Stimulated activated CD4-positive, alpha-beta T cell treated with anti-CD3 and anti-CD28 coated beads, Interleukin-2, amount 100 ng/mL, for 4 hours (primary cell): ENCODE data around the gene WLS.

Experiments
- DNase-seq: peaks from one replicate; pipeline ENCODE4 v3.0.0-alpha.2; 2020; ENCODE audit warnings: low read depth

The WLS gene

DNA sequence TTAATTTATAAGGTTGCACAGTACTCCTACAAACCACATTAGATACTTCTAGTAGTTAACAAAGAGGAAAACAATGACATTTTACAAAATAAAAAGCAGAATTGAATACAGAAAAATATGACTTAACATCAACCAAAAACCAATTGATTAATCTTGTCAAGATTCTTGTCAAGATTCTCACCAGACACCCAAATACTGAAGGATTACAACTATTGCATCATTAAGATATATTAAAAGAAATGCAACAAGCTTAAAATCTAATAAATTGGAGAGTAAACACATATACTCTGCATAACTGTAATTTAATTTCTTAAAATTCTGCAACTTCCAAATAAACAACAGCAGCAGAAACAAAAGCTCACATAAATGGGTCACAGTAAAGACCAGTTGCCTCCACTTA, 4.7 kb downstream of the WLS start:
- DNase-seq = no peak

DNA sequence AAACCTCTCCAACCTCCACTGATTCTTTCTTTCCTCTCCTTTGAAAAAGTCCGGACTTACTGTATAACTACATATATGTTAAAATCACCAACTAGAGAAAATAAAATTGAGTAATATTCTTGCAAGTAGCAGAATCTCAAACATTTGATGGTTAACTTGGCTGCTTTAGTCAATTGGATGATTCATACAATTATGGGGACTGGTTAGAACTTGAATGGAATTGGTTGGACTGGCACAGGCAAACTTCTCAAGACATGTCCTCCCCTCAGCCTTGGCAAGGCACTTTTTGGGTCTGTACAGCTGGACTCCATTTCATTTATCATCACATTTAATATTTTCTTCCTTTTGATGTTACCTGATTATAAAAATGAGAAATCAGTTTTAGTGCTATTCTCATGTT, 6.5 kb downstream of the WLS start:
- no peak for DNase-seq

DNA sequence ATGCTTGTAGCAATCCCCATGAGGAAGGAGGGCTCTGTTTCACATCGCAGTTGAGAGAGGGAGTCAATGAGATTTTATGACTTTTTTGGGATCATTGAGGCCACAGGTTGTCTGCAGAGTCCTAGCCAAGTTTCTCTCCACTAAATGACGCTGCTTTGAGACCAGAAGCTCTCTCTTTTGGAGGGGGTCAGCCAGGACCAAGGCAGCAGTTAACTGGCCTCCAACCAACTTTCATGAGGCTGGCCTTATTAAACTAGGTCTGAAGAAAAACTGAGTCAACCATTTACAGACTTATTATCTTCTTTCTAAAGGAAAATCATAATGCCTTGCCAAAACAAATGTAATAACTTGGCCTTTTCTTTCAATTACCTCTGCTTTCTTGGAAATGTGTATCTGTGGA, 8.6 kb downstream of the WLS start:
- DNase-seq = no peak

DNA sequence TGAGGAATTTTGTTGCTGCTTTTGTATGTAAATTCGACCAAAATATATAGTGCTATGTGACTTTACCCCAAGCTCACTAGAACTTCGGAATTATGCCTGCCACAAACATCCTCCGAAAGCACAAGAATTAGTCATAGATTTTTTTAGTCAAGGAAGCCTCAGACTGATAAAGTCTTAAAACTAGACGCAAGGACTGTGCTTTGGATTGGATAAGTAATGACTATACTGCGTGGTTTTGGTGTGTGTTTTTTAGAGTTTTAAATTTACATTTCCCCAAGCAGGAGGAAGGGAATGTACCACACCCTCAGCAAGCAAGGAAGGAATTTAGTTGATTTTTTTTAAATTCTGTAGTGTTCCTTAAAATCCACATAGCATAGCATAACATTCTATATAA, 10.3 kb downstream of the WLS start:
- DNase-seq = no peak

DNA sequence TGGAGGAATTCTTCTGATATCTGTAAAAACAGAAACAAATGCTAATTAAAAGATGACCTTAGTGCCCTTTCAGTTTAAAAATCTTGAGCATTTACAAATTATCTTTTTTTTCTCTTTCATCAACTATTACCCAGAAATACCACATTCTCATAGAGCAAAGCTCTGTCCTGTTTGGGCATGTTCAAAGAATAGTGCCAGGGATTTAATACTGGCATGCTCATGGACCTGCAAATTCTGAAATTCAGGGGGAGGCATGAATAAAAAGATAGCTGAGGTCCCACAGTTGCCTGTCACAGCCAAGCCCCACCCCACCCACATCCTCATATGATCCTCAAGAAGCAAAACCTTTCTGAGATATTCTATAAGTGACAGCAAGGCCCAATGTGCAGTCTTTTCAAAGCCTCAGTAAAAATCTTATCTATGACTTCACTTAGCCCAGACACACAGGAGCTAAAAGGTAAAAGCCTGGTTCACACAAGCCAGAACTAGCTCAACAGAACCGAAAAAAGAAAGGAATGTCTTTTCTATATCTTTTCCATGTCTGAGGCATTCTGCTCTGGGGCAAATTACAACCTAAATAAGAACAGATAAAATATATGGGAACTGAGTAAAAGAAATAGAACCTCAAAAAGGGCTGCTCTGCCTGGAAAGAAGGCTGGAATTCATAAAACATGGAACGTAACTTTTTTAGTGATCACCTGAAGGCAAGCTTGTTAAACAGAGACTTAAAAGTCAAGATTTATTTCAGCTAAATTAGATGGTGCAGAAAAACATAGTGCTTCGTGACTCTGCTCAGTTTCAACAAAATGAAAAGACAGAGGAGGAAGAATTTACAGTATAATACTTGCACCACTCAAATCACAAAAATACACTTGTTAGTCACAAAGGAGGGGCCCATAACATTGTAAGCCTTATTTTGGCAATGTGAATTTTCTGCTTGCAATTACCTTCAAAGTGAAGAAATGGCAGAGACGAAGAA, 11.0 kb downstream of the WLS start:
- DNase-seq = no peak

DNA sequence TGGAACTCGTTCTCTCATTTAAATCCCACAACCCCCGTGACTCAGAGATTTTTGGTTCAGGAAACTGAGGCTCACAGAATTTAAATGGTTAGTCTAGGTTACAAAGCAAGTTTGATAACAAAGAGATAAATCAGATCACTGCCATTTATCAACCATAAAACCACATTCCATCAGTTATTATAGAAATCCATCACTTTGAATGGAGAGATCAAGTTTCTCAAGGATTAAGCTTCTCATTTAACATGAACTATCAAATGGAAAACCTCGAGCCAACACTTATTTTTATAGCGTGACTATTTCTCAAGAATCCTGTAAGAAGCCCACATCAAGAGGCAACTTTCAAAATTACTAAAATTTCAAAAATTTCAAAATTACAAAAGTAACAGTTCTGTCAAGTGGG, 11.9 kb downstream of the WLS start:
- no peak for DNase-seq

DNA sequence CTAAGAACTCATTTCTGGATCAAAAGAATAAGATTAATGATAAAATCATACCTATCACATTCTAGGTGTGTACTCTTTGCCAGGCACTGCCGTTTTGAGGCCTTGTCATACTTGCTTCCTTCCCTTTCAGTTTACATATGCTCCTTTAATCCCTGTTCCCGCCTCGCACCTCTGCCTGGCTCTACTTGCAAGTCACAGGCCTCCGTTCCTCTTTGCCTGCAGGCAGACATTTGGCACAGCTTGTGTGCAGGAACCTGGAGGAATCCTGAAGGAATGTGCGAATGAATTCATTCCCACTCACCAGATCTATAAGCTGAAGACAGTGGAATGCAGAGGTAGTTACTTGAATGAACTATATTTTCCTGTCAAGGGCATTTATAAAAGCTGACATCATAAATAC, 13.8 kb downstream of the WLS start:
- no peak for DNase-seq

DNA sequence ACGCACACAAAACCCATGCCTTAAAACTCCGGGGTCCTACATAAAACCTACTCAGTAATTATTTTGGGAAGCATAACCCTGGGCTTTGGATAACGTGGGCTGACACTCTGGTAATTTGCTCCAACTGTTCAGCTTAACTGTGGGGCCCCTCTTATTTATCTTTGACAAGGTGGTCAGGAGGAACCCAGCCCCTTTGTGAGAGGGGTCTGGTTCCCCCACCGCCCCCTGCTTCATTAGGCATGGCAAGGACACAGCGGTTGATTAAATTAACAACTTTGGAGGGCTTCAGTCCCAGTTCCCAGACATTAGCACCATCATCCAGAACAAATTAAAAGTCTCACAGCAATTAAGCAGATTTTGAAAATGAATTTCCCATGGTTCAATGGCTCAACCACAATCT, 14.7 kb downstream of the WLS start:
- no peak for DNase-seq

DNA sequence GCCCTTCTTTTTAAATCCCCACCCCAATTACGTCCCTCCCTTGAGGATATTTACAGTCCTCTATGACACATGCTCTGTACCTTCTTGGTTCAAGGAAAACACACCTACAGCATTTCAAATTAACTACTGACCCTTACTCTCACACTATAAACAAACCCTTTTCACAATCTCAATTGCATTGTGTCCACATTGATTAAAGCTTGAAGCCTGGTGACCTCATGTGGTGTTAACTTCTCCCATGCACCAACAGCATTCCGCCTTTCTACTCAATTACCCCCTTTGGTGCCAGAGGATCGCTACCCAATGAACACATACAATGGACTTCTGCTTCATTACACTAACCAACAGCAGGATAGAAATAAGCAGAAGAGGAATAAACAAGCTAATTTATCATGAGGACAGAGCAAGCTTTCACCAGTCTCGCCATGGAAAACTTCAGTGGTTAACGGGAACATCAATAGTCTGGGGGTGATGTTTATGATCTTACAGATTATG, 15.2 kb downstream of the WLS start:
- no peak for DNase-seq

DNA sequence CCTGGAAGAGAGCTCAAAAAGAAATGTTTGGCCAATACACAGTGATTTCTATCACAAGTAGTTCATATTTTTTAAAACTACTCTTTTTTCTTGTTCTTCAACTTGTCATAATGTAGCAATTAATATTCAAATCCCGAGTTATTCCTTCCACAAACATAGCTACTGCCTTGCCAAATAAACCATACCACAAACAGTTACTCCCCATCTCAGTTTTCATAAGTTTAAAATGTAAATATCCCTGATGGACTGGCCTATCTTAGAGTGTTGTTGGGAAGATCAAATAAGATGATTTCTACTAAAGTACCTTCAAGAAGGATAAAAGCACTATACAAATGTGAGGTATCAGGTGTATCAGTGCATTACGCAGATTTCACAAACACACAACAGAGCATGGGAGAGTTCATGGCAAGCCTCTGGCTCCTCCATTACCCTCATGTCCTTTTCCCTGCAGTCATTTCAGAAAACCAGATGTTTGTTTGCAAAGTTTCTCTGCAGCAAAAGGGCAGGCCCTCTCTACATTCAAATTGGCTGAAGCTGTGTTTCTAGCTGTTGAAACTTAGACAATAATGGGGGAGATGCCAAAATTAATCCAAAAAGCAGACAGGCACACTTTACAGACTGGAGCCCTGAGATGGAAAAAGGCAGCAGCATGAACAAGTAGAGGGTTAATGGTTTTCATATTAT, 16.1 kb downstream of the WLS start:
- DNase-seq = no peak

DNA sequence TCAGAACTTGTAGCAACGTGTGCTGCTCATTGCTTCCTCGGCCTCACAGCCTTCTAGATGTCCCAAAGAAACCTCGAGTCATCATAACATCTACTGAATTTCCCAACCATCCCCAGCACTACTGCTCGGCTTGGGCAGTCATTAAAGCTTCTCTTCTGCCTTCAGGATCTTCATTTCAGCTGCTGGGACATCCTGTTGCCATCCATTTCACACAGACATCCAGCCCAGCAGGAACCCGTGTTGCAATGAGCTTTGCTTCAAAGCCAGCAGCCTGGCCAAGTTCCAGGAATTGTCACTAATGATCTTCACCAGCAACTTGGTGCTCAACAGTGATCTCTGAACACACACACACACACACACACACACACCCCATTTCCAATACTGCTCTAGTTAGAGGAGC, 18.5 kb downstream of the WLS start:
- no peak for DNase-seq

DNA sequence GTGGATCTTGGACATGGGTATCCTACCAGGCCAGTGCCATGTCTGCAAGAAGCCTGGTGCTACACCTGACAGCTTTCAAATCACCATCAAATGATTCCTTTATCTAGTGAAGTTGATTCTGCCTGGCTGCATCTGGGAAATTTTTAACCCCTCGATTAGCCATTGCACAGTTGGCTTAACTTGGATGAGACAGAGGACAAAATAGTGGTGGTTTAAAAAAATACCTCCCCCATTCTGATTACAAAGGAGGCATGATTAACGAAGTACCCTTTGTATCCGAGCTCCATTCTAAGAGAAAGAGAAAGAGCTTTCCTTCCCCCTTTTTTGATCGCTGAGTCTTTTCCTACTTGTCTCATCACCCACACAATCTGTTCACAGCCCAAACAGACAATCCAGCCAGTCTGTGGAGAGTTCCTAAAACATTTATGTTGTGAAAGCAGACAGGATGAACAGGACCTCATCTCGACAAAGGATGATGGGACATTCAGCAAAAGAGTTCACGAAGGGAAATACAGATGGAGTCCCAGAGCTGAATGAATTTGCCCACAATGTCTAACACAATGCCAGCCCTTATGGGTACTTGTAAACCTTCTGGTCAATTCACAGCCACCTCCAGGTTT, 20.5 kb downstream of the WLS start:
- no peak for DNase-seq

DNA sequence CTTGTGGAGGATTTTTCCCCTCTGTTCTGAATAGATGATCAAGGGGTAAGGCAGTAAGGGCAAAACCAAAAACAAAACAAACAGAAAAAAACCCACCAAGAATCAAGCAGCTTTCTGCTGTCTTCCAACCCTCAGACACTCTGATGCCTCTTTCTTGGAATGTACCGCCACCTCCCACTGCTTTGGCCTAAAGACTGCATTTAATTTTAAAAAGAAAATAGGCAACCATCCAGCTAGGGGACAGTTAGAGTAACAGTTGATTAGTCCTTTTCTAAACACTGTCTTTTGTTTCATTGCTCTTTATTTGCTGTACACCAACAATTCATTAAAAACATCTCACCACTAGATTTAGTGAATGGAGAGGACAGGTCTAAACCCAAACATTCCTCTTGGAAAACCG, 21.5 kb downstream of the WLS start:
- no peak for DNase-seq

DNA sequence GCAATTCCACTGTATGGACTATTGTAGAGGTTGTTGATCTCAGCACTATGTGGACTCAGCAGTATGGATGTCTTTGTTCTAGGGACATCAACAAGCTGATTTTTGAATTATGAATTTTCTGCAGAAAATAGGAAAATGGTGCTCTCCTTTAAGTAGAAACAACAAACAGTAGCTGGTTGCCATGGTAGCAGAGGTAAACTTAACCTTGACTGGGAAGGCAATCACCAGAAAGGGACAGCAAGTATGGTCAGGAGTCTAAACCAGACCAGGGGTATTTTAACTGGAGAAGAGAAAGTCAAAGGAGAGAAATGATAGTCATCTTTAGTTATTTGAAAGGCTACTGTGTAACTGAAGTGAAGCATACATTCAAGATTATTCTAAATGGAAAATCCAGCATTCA, 22.3 kb downstream of the WLS start:
- no peak for DNase-seq

DNA sequence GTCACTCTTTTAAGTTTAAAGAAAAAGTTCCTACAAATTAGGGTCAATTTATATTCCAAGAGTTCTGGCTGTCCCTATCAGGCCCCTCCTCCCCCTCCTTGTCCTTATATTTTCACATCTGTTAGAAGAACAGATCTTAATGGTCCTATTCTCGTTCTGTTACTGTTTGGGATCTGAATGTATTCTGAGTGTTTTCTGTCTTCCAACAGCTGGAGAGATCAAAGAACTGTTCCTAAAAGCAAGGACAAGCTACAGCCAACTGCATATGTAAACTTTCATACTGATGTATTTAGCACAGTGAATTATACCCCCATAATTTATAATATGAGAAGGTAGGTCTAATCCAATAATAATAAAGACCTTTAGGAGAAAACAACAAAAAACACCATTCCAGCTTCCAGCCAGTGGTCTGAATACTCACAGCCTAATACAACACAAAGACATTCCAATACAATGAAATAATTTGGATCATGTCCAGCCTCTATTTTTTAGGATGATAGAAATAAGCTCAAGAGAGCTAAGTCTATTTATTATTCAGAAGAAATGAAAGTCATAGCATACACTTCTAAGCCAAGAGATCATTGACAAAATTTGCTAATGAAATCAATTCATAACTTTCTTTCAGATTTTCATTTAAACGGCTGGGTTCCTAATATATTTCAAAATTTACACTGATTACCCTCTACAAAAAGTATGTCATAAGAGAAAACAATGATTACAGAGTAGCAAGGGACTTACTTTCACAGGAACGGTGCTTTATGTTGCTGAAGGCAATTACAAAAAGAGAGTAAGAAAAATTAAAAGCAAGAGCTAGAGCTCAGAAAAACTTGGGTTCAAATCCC, 25.3 kb downstream of the WLS start:
- DNase-seq = no peak

DNA sequence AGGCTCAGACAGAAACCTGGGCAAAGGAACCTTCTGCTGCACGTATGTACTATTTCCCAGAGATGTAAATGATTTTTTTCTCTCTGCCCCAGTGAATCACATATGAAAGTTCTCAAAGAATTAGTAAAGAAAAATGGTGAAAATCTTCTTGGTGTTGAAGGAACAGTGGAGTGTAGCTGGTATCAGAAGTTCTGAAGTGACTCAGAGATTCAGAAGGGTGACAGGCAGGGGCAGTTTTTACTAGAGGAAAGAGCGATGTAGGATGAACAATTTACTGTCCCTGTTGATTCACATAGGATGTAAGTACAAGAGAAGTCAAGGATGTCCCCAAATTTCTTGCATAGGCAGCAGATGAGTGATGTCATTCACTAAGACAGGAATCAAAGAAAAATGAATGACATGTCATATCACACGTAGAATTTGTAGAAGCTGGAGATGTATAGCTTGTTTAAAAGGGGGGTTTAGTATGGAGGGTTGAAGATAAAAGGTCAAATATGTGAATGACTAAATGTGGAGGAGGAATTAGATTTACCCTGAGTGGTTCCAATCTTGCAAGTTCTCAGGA, 26.4 kb downstream of the WLS start:
- no peak for DNase-seq

DNA sequence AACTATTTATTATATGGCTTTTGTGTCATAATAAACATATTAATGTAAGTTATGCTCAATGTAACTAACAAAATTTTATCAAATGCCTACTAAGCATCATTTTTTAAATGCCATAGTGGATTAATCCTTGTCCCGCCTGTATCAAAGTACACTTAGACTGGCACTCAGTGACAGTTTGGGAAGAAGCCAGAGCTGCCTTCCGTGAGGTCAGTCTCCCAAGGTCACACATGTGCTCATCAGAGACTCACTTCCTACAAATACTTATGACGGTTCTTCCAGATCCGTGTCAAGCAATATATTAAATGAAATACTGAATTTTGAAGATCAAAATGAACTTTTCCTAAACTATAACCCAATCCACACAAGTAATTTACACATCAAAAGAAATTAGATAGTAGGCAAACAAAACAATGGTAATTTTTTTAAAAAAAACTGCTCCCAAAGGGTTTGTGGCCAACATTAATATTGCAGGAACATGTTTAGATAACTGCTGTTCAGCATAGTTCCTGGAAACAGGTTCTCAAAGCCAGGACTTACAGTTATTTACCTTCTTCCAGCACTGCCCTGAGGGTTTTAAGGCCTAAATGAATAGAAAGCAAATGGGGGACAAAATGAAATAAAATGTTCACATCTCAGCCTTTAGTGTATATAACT, 27.2 kb downstream of the WLS start:
- no peak for DNase-seq

DNA sequence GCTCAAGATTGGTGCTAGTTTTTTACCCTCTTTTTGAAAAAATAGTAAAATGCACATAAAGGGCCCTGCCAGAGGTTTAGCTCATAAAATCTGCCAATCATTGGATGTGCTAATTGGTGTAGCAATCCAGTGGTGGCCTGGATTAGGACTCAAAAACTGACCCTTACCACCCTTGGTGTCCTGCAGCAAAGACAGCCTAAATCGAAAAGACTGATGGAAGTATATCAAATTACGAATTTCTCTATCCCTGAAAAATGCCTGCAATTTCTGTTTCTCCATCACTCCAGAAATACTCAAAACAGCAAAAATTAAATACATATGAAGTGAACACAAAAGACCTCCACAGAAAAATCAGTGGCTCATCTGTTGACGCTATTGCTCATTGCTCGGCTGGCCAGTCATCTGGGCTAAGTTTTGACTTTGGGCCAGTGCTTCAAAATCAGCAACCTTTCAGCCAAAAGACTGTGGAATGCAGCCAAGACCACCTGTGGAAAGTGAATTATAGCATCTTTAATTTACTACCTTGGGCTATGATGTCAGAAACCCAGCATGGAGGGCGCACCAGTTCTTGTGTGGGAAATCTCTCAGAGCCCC, 30.0 kb downstream of the WLS start:
- no peak for DNase-seq

DNA sequence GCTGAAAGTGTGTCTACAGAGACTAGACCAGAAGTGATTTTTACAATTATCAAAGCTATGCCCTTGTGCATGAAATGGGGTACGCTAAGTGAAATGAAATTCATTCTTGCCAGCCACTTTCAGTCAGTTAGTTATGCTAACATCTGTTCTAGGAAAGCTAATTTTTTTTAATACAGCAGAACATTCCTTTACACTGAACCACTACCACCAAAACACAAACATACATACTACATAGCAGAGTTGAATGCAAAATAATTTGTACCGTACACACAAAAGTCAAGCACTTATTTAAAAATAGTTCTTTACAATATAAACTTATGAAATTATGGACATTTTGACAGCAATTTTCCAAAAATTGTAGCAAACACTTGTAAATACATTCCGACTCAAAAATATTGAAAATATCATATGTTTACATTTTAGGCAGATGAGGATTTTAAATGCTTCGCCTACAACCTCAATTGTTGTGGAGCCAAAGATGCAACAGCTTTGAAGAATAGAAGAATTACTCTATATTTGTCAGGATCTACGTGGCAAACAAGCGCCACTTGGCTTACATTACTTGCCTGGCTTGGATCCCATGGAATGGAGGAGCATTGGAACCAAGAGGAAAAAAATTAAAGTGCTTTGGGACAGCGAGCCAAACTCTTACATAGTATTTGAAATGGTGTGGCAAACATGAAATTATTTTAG, 30.6 kb downstream of the WLS start:
- DNase-seq = no peak

DNA sequence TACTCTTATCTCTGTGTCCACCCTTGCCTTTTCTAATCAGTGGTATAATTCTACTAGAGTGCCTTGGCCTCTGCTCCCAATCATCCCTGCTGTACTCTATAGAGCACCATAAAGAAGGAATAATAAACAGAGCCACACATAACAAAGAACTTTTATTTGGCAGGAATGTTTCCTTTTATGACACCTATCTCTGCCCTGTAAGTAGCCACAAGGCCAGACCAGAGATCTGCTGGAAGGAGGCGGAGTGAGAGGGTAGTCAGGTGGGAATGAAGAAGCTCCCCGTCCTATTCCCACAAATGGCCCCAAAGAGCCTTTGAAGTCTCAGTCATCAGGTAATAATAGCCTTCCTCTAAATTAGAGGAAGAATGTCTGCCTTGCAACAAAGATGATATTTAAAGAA, 32.7 kb downstream of the WLS start:
- DNase-seq = no peak
